HEK293T (cell line): ENCODE data around the gene CANT1.

Experiments used
- CTCF ChIA-PET: fragments of 350-600 bp; formaldehyde crosslinking; extraction: SDS; loops from one replicate; lab custom pipeline; 2021; ENCODE audit warnings: antibody characterized with exemption, inconsistent platforms; lab: Yijun Ruan, JAX
- POLR2A ChIA-PET: fragments of 350-600 bp; formaldehyde crosslinking; extraction: SDS; loops from one replicate; lab custom pipeline; 2020; ENCODE audit warnings: antibody characterized with exemption, inconsistent platforms; lab: Yijun Ruan, JAX
- DNase-seq: peaks from one replicate; pipeline ENCODE4 v3.0.0; 2012; ENCODE audit warnings: mixed read lengths; ENCODE audit errors: extremely low spot score
- ARNT ChIP-seq: fragments of 450-650 bp; IDR thresholded peaks from 2 replicates; pipeline ENCODE4 v1.6.1; 2017; ENCODE audit warnings: mild to moderate bottlenecking
- BHLHE40 ChIP-seq: fragments of 450-650 bp; IDR thresholded peaks from 2 replicates; pipeline ENCODE4 v1.6.1; 2016; ENCODE audit warnings: mild to moderate bottlenecking, moderate library complexity, borderline replicate concordance
- CTBP1 ChIP-seq: fragments of 450-650 bp; IDR thresholded peaks from 2 replicates; pipeline ENCODE4 v1.6.1; 2016; ENCODE audit warnings: borderline replicate concordance
- ELF4 ChIP-seq: fragments of 450-650 bp; IDR thresholded peaks from 2 replicates; pipeline ENCODE4 v1.6.1; 2017; ENCODE audit warnings: antibody characterized with exemption
- FOXA1 ChIP-seq: fragments of 450-650 bp; IDR thresholded peaks from 2 replicates; pipeline ENCODE4 v1.6.1; 2016; ENCODE audit warnings: mild to moderate bottlenecking
- FOXK2 ChIP-seq: fragments of 450-650 bp; IDR thresholded peaks from 2 replicates; pipeline ENCODE4 v1.6.1; 2016; ENCODE audit warnings: mild to moderate bottlenecking
- FOXM1 ChIP-seq: fragments of 450-650 bp; IDR thresholded peaks from 2 replicates; pipeline ENCODE4 v1.6.1; 2017; ENCODE audit warnings: mild to moderate bottlenecking, borderline replicate concordance
- HDGF ChIP-seq: fragments of 450-650 bp; IDR thresholded peaks from 2 replicates; pipeline ENCODE4 v1.6.1; 2017; ENCODE audit warnings: antibody characterized with exemption, borderline replicate concordance
- L3MBTL2 ChIP-seq: fragments of 450-650 bp; conservative IDR thresholded peaks from 2 replicates; pipeline ENCODE4 v1.6.1; 2016; ENCODE audit warnings: mild to moderate bottlenecking
- LEF1 ChIP-seq: fragments of 450-650 bp; IDR thresholded peaks from 2 replicates; pipeline ENCODE4 v1.6.1; 2017; ENCODE audit warnings: mild to moderate bottlenecking, borderline replicate concordance
- NFRKB ChIP-seq: fragments of 450-650 bp; IDR thresholded peaks from 2 replicates; pipeline ENCODE4 v1.6.1; 2016; ENCODE audit warnings: mild to moderate bottlenecking, moderate library complexity
- PKNOX1 ChIP-seq: fragments of 450-650 bp; IDR thresholded peaks from 2 replicates; pipeline ENCODE4 v1.6.1; 2016
- SP1 ChIP-seq: fragments of 450-650 bp; IDR thresholded peaks from 2 replicates; pipeline ENCODE4 v1.6.1; 2017
- SUZ12 ChIP-seq: fragments of 450-650 bp; IDR thresholded peaks from 2 replicates; pipeline ENCODE4 v1.6.1; 2016; ENCODE audit warnings: mild to moderate bottlenecking
- TARDBP ChIP-seq: fragments of 450-650 bp; IDR thresholded peaks from 2 replicates; pipeline ENCODE4 v1.6.1; 2016
- ZNF384 ChIP-seq: fragments of 450-650 bp; IDR thresholded peaks from 2 replicates; pipeline ENCODE4 v1.6.1; 2016

The CANT1 gene

DNA sequence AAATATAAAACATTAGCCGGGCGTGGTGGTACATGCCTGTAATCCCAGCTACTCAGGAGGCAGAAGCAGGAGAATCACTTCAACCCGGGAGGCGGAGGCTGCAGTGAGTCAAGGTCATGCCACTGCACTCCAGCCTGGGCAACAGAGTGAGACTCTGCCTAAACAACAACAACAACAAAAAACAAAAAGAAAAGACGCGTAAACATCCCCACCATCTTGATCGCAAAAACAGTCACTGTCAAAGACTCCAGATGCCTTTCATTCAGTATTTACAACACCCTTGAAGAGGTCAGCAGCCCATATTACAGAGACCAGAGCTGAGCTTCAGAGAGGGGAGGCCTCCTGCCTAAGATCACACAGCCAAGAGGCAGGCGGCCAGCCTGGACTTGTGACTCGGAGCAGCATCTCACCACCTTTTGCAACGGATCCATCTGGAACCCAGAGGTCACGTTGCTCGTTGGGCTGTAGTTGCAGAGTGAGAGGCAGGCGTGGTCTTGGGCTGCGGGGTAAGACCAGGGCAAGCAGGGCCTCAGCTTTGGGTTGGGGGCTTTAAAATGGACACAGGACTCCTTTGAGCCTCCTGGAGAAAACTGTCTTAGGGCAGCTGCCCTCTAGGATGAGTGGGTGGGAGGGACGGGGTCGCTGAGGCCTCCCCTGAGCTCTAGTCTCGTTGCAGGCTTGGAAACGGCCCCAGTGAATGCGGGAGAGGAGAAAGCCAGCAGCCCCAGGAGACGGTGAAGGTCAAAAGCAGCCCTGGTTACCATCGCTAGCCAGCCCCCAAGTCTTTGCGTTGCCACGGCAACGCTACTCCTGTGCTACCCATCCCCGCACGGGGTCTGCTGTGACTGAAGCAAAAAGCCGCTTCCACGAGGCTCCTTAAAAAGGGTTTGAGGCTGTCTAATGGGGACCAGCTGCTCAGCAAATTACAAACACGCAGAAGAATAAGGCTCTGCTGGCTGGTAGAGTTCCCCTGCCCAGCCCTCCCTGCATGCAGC, 55.9 kb downstream of the CANT1 start:
- CTCF ChIA-PET = interaction anchor here (1.1 to 1.2 kb wide), 2 partner anchors 11 to 18 kb away, joined by 4 read pairs; no protein-coding TSS in a partner anchor
- DNase-seq = no peak
- no peak for TF ChIP-seq HDGF
- no peak for TF ChIP-seq NFRKB
- TF ChIP-seq CTBP1 = no peak
- no peak for TF ChIP-seq FOXK2
- TF ChIP-seq BHLHE40 = no peak
- TF ChIP-seq ZNF384 = no peak
- no peak for TF ChIP-seq SUZ12
- no peak for TF ChIP-seq L3MBTL2
- TF ChIP-seq PKNOX1 = no peak
- TF ChIP-seq FOXM1 = no peak
- no peak for TF ChIP-seq SP1
- TF ChIP-seq LEF1 = no peak
- no peak for TF ChIP-seq TARDBP
- no peak for TF ChIP-seq ARNT
- TF ChIP-seq ELF4 = no peak
- no peak for TF ChIP-seq FOXA1
- POLR2A ChIA-PET = no interaction called here

- no peak for TF ChIP-seq FOXA1
- no peak for TF ChIP-seq NFRKB
- TF ChIP-seq ARNT = no peak
- no peak for TF ChIP-seq BHLHE40
- TF ChIP-seq SUZ12 = no peak
- no peak for TF ChIP-seq ELF4
- TF ChIP-seq PKNOX1 = no peak
- no peak for TF ChIP-seq L3MBTL2
- TF ChIP-seq FOXM1 = no peak
- TF ChIP-seq FOXK2 = no peak
- TF ChIP-seq TARDBP = no peak
- TF ChIP-seq HDGF = no peak
- TF ChIP-seq SP1 = no peak
- TF ChIP-seq ZNF384 = no peak
- TF ChIP-seq CTBP1 = no peak
- no peak for TF ChIP-seq LEF1
- POLR2A ChIA-PET = interaction anchor here (1.5 kb wide), 1 partner anchor 100 kb away, joined by 3 read pairs; no protein-coding TSS in a partner anchor
- no peak for DNase-seq
- CTCF ChIA-PET = interaction anchor here (1.1 to 1.2 kb wide), 2 partner anchors 10 to 19 kb away, joined by 4 read pairs; no protein-coding TSS in a partner anchor
Measured at GRCh38 chr17:78952706-78953105, 56.9 kb downstream of the CANT1 start.

GRCh38 chr17:78951967-78952551, 57.5 kb downstream of the CANT1 start:
- DNase-seq = no peak
- POLR2A ChIA-PET = interaction anchor here (0.6 to 1.5 kb wide), 2 partner anchors 99 to 142 kb away, joined by 3 read pairs; no protein-coding TSS in a partner anchor
- CTCF ChIA-PET = no interaction called here
- TF ChIP-seq FOXM1 (no peak), ELF4 (no peak), HDGF (no peak), SP1 (no peak), ARNT (no peak), FOXK2 (no peak), ZNF384 (no peak), TARDBP (no peak), BHLHE40 (no peak)

- TF ChIP-seq NFRKB = no peak
- no peak for TF ChIP-seq ARNT
- no peak for TF ChIP-seq FOXK2
- no peak for TF ChIP-seq BHLHE40
- TF ChIP-seq CTBP1 = no peak
- no peak for TF ChIP-seq SP1
- CTCF ChIA-PET = no interaction called here
- POLR2A ChIA-PET = no interaction called here
- DNase-seq = no peak
Measured at GRCh38 chr17:78950870-78951269, 58.7 kb downstream of the CANT1 start.

DNA sequence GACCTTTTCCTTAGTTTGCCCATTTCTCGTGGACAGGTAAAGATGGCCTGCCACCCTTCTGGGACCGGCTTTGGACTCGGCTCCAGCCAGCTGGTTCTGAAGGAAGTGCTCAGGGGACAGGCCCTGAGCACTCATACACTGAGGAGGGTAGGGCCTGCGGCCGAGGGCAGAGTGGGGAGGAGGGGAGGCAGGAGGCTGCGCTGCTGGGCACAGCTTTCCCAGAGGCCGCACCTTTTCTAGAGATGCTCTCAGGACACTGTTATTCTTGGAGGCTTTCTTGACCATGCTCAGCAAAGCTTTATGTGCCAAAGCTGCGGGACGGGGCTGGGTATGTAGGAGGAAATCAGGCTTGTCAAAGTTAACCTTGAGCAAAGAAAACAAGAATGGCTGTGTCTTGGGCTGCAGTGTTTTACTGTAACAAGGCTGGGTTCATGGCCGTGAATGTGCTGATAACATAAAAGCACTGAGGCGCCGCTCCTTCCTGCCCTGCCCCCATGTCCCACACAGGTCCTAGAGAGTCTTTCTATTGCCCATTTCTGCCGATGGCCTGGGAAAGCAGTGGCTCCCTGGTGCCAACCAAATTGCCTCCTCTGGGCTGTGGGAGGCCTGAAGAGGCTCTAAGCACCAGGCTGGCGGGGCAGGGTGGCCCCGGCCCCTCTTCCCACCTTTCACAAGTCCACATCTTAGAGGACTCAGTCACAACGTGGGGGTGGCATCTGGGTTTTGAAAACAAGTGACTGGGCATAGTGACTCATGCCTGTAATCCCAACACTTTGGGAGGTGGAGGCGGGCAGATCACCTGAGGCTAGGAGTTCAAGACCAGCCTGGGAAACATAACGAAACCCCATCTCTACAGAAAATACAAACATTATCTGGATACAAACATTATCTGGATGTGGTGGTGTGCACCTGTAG, 62.1 kb downstream of the CANT1 start:
- CTCF ChIA-PET = no interaction called here
- POLR2A ChIA-PET = no interaction called here
- no peak for DNase-seq
- TF ChIP-seq ELF4 = no peak
- no peak for TF ChIP-seq LEF1
- TF ChIP-seq NFRKB = no peak
- TF ChIP-seq L3MBTL2 = no peak
- TF ChIP-seq FOXA1 = no peak
- no peak for TF ChIP-seq SP1
- no peak for TF ChIP-seq TARDBP

DNA sequence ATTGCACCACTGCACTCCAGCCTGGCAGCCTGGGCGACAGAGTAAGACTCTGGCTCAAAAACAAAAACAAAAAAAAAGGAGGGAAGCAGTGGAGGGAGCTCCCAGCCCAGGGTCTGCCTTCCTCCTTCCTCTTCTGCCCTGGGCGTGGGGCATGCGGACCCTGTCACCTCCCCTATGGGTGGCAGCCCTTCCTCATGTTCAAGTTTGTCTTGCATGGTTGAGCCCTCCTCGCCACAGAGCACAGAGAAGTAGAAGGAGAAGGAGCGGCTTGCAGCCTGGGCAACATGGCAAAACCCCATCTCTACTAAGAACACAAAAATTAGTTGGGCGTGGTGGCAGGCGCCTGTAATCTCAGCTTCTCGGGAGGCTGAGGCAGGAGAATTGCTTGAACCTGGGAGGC, 62.9 kb downstream of the CANT1 start:
- CTCF ChIA-PET = no interaction called here
- no peak for DNase-seq
- POLR2A ChIA-PET = no interaction called here

More for the DNA sequence above, 62.9 kb downstream of the CANT1 start:
- TF ChIP-seq CTBP1 (no peak), ZNF384 (no peak), BHLHE40 (no peak), TARDBP (no peak), NFRKB (no peak), FOXM1 (no peak), L3MBTL2 (no peak)
